Endodermal cell (in vitro differentiated cells): ENCODE results near the gene RABGGTA. TPM values are rescaled to one million over a fixed set of nuclear protein-coding genes. Genes with fewer than 3 reads are reported as not detected.

Source experiments
- DNase-seq: peaks from one replicate; pipeline ENCODE4 v3.0.0-alpha.2; 2017
- H3K27ac ChIP-seq: 2 replicates; pipeline ENCODE4 v1.5.1; 2013; ENCODE audit warnings: mild to moderate bottlenecking, low read depth, low read length, moderate library complexity
- H3K27me3 ChIP-seq: 2 replicates; pipeline ENCODE4 v1.6.1; 2013; ENCODE audit warnings: mild to moderate bottlenecking, low read length, moderate library complexity; ENCODE audit not compliant: insufficient read depth, control insufficient read depth, poor library complexity, severe bottlenecking
- H3K36me3 ChIP-seq: 2 replicates; pipeline ENCODE4 v1.7.0; 2013; ENCODE audit warnings: mild to moderate bottlenecking, low read length, moderate library complexity; ENCODE audit not compliant: control insufficient read depth, insufficient read depth
- H3K4me1 ChIP-seq: one replicate; pipeline ENCODE4 v1.7.0; 2013; ENCODE audit warnings: low read length; ENCODE audit not compliant: control insufficient read depth, insufficient read depth
- H3K4me3 ChIP-seq: 2 replicates; pipeline ENCODE4 v1.5.1; 2013; ENCODE audit warnings: mild to moderate bottlenecking, low read length, moderate library complexity
- H3K9ac ChIP-seq: 2 replicates; pipeline ENCODE4 v1.6.1; 2013; ENCODE audit warnings: mild to moderate bottlenecking, low read length, moderate library complexity; ENCODE audit not compliant: poor library complexity, severe bottlenecking; ENCODE audit errors: extremely low read depth
- H3K9me3 ChIP-seq: 2 replicates; pipeline ENCODE4 v1.6.1; 2013; ENCODE audit warnings: mild to moderate bottlenecking, low read length, moderate library complexity; ENCODE audit not compliant: control insufficient read depth
- H3K27ac Mint-ChIP-seq: 2 replicates; pipeline ENCODE4 v1.8.0; 2020; ENCODE audit warnings: mixed read lengths
- H3K27me3 Mint-ChIP-seq: 2 replicates; pipeline ENCODE4 v1.8.0; 2021; ENCODE audit warnings: mild to moderate bottlenecking, mixed read lengths; ENCODE audit not compliant: insufficient read depth
- H3K36me3 Mint-ChIP-seq: 2 replicates; pipeline ENCODE4 v1.8.0; 2020; ENCODE audit warnings: low read depth, mixed read lengths
- H3K4me1 Mint-ChIP-seq: 2 replicates; pipeline ENCODE4 v1.8.0; 2020; ENCODE audit warnings: mixed read lengths
- H3K4me3 Mint-ChIP-seq: 2 replicates; pipeline ENCODE4 v1.8.0; 2020; ENCODE audit warnings: mild to moderate bottlenecking, moderate library complexity, mixed read lengths
- H3K9me3 Mint-ChIP-seq: 2 replicates; pipeline ENCODE4 v1.8.0; 2020; ENCODE audit warnings: mild to moderate bottlenecking, mixed read lengths
- WGBS, 2 experiments: methylation state at CpG; one replicate each; pipeline versions ENCODE4 v1.1.5 to v1.1.7; 2013; ENCODE audit warnings: missing lambda C conversion rate in 2 of 2, mixed read lengths in 1 of 2; ENCODE audit not compliant: insufficient coverage in 1 of 2, insufficient read length in 1 of 2; 5-methylcytosine and 5-hydroxymethylcytosine counted together
- total RNA-seq, 2 donors: library from RNA; stranded (reverse); fragmentation: NEBNext Ultra II Directional in 1 of 2; extraction: Animal tissue kit (Norgen Biotek cat#: 25700) in 1 of 2; gene quantifications; 2 replicates in 1 of 2; 3 replicates in 1 of 2; pipeline ENCODE4 v1.2.1, GENCODE V29; 2021
- TF ChIP-seq, protein P1 (sequence below): fragments of 200-600 bp; sonication (generic); conservative IDR thresholded peaks from 2 replicates; pipeline ENCODE4 v1.5.0; 2021; ENCODE audit warnings: antibody characterized with exemption, mild to moderate bottlenecking

Gene RABGGTA
- total RNA-seq, 2 donors from 2014 or later: 20.2 to 20.5 TPM

DNA sequence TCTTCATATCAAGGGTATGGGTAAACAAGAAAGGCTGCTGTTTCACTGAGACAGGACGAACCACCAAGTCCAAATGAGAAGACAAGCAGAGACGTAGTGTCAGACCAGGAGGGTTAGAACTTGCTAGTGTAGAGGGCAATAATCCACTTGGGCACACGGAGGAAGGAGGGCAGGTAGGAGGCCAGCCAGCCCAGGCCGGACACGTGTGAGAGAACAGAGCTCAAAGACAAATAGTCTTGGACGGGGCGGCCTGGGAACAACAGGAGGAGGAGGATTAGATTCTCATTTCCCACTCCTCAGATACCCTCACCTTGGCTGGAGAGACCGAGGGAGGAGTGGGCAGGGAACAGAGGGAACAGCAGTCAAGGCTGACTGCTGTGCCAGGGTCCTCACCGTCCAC, 19.3 kb upstream of the RABGGTA start:
- no peak overlapping the region for H3K4me3 Mint-ChIP-seq
- Histone ChIP-seq H3K27ac (no peak overlapping the region), H3K27me3 (no peaks in the 10 kb centered on the region), H3K4me1 (no peaks in the 10 kb centered on the region), H3K36me3 (peaks cover 26% of the 10 kb centered on the region), H3K9me3 (no peaks in the 10 kb centered on the region), H3K4me3 (no peak overlapping the region), H3K9ac (no peak overlapping the region)
- H3K9me3 Mint-ChIP-seq: no peaks in the 10 kb centered on the region
- H3K27me3 Mint-ChIP-seq: no peaks in the 10 kb centered on the region
- WGBS, 2 experiments: 90 to 95% methylated on average over 8 to 9 of the region's 9 CpGs
- TF ChIP-seq, protein P1, sequence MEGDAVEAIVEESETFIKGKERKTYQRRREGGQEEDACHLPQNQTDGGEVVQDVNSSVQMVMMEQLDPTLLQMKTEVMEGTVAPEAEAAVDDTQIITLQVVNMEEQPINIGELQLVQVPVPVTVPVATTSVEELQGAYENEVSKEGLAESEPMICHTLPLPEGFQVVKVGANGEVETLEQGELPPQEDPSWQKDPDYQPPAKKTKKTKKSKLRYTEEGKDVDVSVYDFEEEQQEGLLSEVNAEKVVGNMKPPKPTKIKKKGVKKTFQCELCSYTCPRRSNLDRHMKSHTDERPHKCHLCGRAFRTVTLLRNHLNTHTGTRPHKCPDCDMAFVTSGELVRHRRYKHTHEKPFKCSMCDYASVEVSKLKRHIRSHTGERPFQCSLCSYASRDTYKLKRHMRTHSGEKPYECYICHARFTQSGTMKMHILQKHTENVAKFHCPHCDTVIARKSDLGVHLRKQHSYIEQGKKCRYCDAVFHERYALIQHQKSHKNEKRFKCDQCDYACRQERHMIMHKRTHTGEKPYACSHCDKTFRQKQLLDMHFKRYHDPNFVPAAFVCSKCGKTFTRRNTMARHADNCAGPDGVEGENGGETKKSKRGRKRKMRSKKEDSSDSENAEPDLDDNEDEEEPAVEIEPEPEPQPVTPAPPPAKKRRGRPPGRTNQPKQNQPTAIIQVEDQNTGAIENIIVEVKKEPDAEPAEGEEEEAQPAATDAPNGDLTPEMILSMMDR: no peak
- peaks cover 20% of the 10 kb centered on the region for H3K36me3 Mint-ChIP-seq
- no peak for DNase-seq
- H3K27ac Mint-ChIP-seq: no peak overlapping the region
- no peaks in the 10 kb centered on the region for H3K4me1 Mint-ChIP-seq

DNA sequence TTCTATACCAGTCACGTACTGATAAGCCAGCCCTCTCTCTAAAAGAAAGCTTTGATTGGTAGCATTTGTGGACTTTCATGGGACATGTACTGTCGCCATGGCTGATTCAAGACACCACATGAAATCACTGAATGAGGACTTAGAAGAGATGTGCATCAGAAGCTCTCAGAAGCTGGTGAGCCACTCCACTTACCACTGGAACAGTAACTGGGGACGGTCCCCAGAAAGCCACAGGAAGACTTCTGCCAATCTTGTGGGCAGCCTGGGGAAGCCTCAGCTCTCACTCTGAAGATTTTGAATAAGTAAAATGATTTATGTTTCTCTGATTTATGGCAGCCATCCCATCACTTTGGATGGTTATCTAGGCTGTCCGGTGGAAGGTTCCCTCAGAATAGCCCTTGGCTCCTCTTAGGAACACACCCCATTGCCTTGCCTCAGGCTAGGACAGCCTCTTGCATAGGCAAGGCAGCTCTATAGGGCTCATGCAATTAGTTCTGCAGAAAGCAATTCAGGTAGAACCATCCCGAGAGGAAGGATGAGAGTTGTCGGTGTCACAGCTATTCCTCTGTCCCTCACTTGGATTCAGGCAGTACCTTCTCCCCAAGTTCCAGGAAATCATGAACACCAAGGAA, 18.4 kb upstream of the RABGGTA start:
- Histone ChIP-seq H3K9ac (no peak overlapping the region), H3K4me3 (no peak overlapping the region), H3K4me1 (no peaks in the 10 kb centered on the region), H3K27ac (no peak overlapping the region), H3K27me3 (no peaks in the 10 kb centered on the region), H3K36me3 (peaks cover 21% of the 10 kb centered on the region), H3K9me3 (no peaks in the 10 kb centered on the region)
- H3K27ac Mint-ChIP-seq: no peak overlapping the region
- DNase-seq: no peak
- no peaks in the 10 kb centered on the region for H3K9me3 Mint-ChIP-seq
- H3K4me3 Mint-ChIP-seq: no peak overlapping the region
- no peaks in the 10 kb centered on the region for H3K27me3 Mint-ChIP-seq
- no peaks in the 10 kb centered on the region for H3K4me1 Mint-ChIP-seq
- TF ChIP-seq, protein P1: no peak
- peaks cover 18% of the 10 kb centered on the region for H3K36me3 Mint-ChIP-seq
- WGBS, 2 experiments: 80 to 100% methylated on average over 2 to 6 of the region's 6 CpGs

DNA sequence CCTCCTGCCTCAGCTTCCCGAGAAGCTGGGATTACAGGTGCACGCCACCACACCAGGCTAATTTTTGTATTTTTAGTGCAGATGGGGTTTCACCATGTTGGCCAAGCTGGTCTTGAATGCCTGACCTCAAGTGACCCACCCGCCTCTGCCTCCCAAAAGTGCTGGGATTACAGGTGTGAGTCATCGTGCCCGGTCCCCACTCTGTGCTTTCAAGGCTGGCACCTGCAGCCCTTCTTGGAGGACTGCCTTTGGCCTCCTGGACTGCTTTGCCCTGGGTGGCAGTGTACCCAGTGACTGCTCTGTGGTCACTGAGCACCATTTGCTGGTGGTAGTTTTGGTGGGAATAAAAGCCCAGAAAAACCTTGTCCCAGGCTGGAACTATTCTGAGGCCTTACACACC, 15.6 kb upstream of the RABGGTA start:
- Histone ChIP-seq H3K9me3 (no peaks in the 10 kb centered on the region), H3K4me3 (no peak overlapping the region), H3K27me3 (no peaks in the 10 kb centered on the region), H3K27ac (no peak overlapping the region), H3K9ac (no peak overlapping the region), H3K4me1 (no peaks in the 10 kb centered on the region), H3K36me3 (peaks cover 11% of the 10 kb centered on the region)
- no peak for DNase-seq
- Mint-ChIP-seq H3K36me3 (peaks cover 8% of the 10 kb centered on the region), H3K4me3 (no peak overlapping the region), H3K9me3 (no peaks in the 10 kb centered on the region), H3K27me3 (no peaks in the 10 kb centered on the region), H3K27ac (no peak overlapping the region), H3K4me1 (no peaks in the 10 kb centered on the region)
- TF ChIP-seq, protein P1: no peak
- 95% methylated on average over 5 of the region's 5 CpGs for WGBS, 2 experiments
